A673 (cell line): ENCODE results near the gene NEIL3. TPM values are rescaled to one million over a fixed set of nuclear protein-coding genes. Genes with fewer than 3 reads are reported as not detected.

ENCODE experiments used
- BruUV-seq: library from RNA; stranded (reverse); fragments of 400-500 nt; replicated peaks from 2 replicates; lab custom pipeline; 2021; lab: Mats Ljungman, UMichigan
- CTCF ChIA-PET: fragments of 300-600 bp; sonication (Branson Sonifier 250); formaldehyde crosslinking; loops from one replicate; lab custom pipeline; 2022; ENCODE audit warnings: antibody characterized with exemption; lab: Charles Lee
- POLR2A ChIA-PET: fragments of 300-600 bp; sonication (Branson Sonifier 250); formaldehyde crosslinking; loops from one replicate; lab custom pipeline; 2022; ENCODE audit warnings: antibody characterized with exemption; ENCODE audit not compliant: low non-redundant PET; lab: Charles Lee
- DNase-seq: peaks from one replicate; pipeline ENCODE4 v3.0.0-alpha.2; 2015; ENCODE audit warnings: low spot score
- H3K27ac ChIP-seq: fragments of 200-600 bp; sonication (generic); 2 replicates; pipeline ENCODE4 v1.5.1; 2016; ENCODE audit warnings: mixed run types, low read depth, mild to moderate bottlenecking, mixed read lengths, antibody characterized with exemption, low read length; ENCODE audit not compliant: poor library complexity, severe bottlenecking
- H3K27me3 ChIP-seq: fragments of 200-600 bp; sonication (generic); replicated peaks from 2 replicates; pipeline ENCODE4 v1.6.1; 2017; ENCODE audit warnings: mixed run types, low read depth, mild to moderate bottlenecking, mixed read lengths, antibody characterized with exemption, low read length; ENCODE audit not compliant: insufficient read depth, poor library complexity
- H3K36me3 ChIP-seq: fragments of 200-600 bp; sonication (generic); 2 replicates; pipeline ENCODE4 v1.6.1; 2016; ENCODE audit warnings: mixed run types, mild to moderate bottlenecking, mixed read lengths, antibody characterized with exemption, low read length; ENCODE audit not compliant: insufficient read depth, poor library complexity, severe bottlenecking
- H3K4me1 ChIP-seq: fragments of 200-600 bp; sonication (generic); 2 replicates; pipeline ENCODE4 v1.6.1; 2017; ENCODE audit warnings: mixed run types, mild to moderate bottlenecking, mixed read lengths, antibody characterized with exemption, low read length; ENCODE audit not compliant: insufficient read depth, poor library complexity, severe bottlenecking
- H3K4me3 ChIP-seq: fragments of 200-600 bp; sonication (generic); 2 replicates; pipeline ENCODE4 v1.5.1; 2016; ENCODE audit warnings: low read depth, mixed run types, mild to moderate bottlenecking, mixed read lengths, low read length; ENCODE audit not compliant: poor library complexity, severe bottlenecking
- H3K9me3 ChIP-seq: fragments of 200-600 bp; sonication (generic); 2 replicates; pipeline ENCODE4 v1.6.1; 2016; ENCODE audit warnings: mixed run types, low read depth, mild to moderate bottlenecking, mixed read lengths, antibody characterized with exemption, low read length; ENCODE audit not compliant: poor library complexity, severe bottlenecking
- EZH2 ChIP-seq: fragments of 200-600 bp; sonication (generic); IDR thresholded peaks from 2 replicates; pipeline ENCODE4 v1.6.1; 2017; ENCODE audit warnings: borderline replicate concordance, low read depth, mild to moderate bottlenecking, mixed read lengths, antibody characterized with exemption, low read length; ENCODE audit not compliant: poor library complexity, severe bottlenecking
- intact Hi-C: fragments of 100-400 bp; cut with micrococcal nuclease; formaldehyde crosslinking; loops from one replicate; pipeline ENCODE4 v1.10.0; 2022; ENCODE audit not compliant: unreplicated experiment
- total RNA-seq: library from RNA; stranded (reverse); gene quantifications from 2 replicates; pipeline ENCODE4 v1.2.3, GENCODE V29; 2021
- TF ChIP-seq, protein P1 (sequence below): fragments of 300-800, 200-600 bp; sonication (generic); conservative IDR thresholded peaks from 2 replicates; pipeline ENCODE4 v1.5.1; 2017; ENCODE audit warnings: low read depth, mild to moderate bottlenecking, antibody characterized with exemption, low read length, moderate library complexity, mixed read lengths

Gene NEIL3
- total RNA-seq, 1 experiment from 2014 or later = 24.0 TPM

DNA sequence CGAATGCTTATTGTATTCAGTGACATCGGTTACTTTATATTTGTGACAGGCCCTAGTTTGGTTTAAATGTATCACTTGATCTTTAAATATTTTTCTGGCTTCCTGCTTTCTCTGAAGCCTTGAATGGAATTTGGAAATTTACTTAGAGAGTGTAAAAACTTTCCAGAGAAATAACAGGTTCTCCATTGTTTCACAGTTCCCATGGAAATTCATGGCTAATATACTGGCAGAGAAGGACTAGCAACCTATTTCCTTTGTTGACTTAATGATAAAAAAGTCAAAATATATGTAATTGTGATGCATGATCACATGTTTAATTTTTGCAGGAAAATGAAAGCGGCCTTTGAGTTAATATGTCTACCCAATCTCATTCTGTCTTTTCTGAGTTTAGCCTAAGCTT, 13.2 kb downstream of the NEIL3 start:
- Histone ChIP-seq H3K4me1 (no peaks in the 10 kb centered on the region), H3K9me3 (no peaks in the 10 kb centered on the region), H3K36me3 (peaks cover 20% of the 10 kb centered on the region), H3K4me3 (no peak overlapping the region), H3K27me3 (no peaks in the 10 kb centered on the region), H3K27ac (no peak overlapping the region)
- POLR2A ChIA-PET = no interaction called here
- no peak for TF ChIP-seq EZH2
- TF ChIP-seq, protein P1, sequence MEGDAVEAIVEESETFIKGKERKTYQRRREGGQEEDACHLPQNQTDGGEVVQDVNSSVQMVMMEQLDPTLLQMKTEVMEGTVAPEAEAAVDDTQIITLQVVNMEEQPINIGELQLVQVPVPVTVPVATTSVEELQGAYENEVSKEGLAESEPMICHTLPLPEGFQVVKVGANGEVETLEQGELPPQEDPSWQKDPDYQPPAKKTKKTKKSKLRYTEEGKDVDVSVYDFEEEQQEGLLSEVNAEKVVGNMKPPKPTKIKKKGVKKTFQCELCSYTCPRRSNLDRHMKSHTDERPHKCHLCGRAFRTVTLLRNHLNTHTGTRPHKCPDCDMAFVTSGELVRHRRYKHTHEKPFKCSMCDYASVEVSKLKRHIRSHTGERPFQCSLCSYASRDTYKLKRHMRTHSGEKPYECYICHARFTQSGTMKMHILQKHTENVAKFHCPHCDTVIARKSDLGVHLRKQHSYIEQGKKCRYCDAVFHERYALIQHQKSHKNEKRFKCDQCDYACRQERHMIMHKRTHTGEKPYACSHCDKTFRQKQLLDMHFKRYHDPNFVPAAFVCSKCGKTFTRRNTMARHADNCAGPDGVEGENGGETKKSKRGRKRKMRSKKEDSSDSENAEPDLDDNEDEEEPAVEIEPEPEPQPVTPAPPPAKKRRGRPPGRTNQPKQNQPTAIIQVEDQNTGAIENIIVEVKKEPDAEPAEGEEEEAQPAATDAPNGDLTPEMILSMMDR = no peak
- no peak for DNase-seq
- intact Hi-C loops = no loop called here
- CTCF ChIA-PET = no interaction called here
- no TSS peak for BruUV-seq

DNA sequence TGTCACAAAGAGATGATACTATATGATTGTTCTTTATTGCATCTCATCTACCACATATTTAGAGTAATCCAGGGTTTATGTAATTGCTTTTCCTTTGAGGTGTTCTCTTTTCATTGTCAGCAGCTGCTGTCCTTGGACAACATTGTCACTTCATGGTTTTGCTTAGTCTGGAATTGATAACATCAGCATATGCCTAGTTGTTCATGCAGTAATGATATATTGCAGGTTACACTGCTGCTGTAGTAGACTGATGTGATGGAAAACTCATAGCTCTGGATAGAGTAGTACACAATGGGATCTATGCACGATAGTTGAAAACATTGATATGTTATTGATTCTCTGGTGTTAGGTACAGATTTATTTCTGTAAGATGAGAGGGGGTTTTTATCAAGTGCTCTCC, 13.7 kb downstream of the NEIL3 start:
- H3K36me3 ChIP-seq = peaks cover 26% of the 10 kb centered on the region
- BruUV-seq = no TSS peak
- no peaks in the 10 kb centered on the region for H3K9me3 ChIP-seq
- no peaks in the 10 kb centered on the region for H3K4me1 ChIP-seq
- intact Hi-C loops = no loop called here
- no peak for DNase-seq
- ChIA-PET CTCF (no interaction called here), POLR2A (no interaction called here)
- TF ChIP-seq, protein P1 = no peak
- no peak for TF ChIP-seq EZH2
- no peaks in the 10 kb centered on the region for H3K27me3 ChIP-seq
- H3K27ac ChIP-seq = no peak overlapping the region
- H3K4me3 ChIP-seq = no peak overlapping the region

DNA sequence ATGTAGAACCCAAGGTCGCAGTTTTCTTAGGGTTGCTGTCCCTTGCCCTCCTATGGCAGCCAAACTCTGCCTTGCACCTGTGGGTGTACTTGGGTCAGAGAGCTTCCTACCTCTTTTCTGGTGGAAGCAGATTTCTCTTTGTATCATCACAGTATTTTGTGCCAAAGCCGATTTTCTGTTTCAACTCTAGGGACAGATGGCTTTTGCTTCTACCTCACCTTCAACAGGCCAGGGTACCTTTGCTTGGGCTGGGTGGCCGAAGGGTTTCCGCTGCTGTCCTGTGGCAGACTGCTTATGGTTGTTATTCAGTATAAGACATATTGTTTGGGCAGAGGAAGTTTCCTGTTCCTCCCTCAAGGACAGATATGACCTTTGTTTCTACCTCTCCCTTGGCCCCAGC, 22.4 kb downstream of the NEIL3 start:
- Histone ChIP-seq H3K27me3 (no peaks in the 10 kb centered on the region), H3K4me1 (no peaks in the 10 kb centered on the region), H3K4me3 (no peak overlapping the region), H3K36me3 (peaks cover 35% of the 10 kb centered on the region), H3K9me3 (peaks cover 7% of the 10 kb centered on the region), H3K27ac (no peak overlapping the region)
- DNase-seq = no peak
- intact Hi-C loops = loop anchor here (10.0 kb wide), 1 partner anchor 947 kb away; no protein-coding TSS in a partner anchor
- TF ChIP-seq, protein P1 = no peak
- TF ChIP-seq EZH2 = no peak
- POLR2A ChIA-PET = no interaction called here
- CTCF ChIA-PET = no interaction called here
- BruUV-seq = no TSS peak
